ENCODE data around the gene EHD1.

EHD1 gene

GRCh38 chr11:64874308-64875240, 3.8 kb downstream of the EHD1 start:
- TF ChIP-seq EZH2phosphoT487 (IDR thresholded peaks at IDR 0.05; ENCODE audit: borderline replicate concordance, low read length) (no peak), CTCF (IDR thresholded peaks at IDR 0.05; ENCODE audit: low read depth, low read length, poor library complexity, severe bottlenecking) (no peak)
- H3K27ac ChIP-seq (ENCODE audit: low read depth, low read length): peak overlapping the region; percentile 82
- H3K4me2 ChIP-seq (ENCODE audit: low read length): peak overlapping the region; percentile 100
- peaks cover 79% of the 10 kb centered on the region for H3K4me1 ChIP-seq (ENCODE audit: control insufficient read depth, low read length)
- peaks cover 95% of the 10 kb centered on the region for H3K79me2 ChIP-seq (ENCODE audit: control insufficient read depth, low read length)
- peaks cover 4% of the 10 kb centered on the region; the same call in 1 of the 2 replicates for H3F3A ChIP-seq (ENCODE audit: control insufficient read depth, insufficient read depth)
- H3K27me3 ChIP-seq (ENCODE audit: control insufficient read depth, low read length): no peaks in the 10 kb centered on the region
- H3K9me2 ChIP-seq (replicated peaks; ENCODE audit: control insufficient read depth, low read length): no peaks in the 10 kb centered on the region
- peak overlapping the region; percentile 95 for H3K4me3 ChIP-seq (ENCODE audit: low read length)
- H4K20me1 ChIP-seq (ENCODE audit: control insufficient read depth, insufficient read depth, low read depth, low read length): peaks cover 18% of the 10 kb centered on the region; the same call in 1 of the 2 replicates
- peaks cover 85% of the 10 kb centered on the region for H3K36me3 ChIP-seq (ENCODE audit: control insufficient read depth, low read length)
- H3K9me3 ChIP-seq (ENCODE audit: control insufficient read depth, insufficient read depth, low read length): no peaks in the 10 kb centered on the region

DNA sequence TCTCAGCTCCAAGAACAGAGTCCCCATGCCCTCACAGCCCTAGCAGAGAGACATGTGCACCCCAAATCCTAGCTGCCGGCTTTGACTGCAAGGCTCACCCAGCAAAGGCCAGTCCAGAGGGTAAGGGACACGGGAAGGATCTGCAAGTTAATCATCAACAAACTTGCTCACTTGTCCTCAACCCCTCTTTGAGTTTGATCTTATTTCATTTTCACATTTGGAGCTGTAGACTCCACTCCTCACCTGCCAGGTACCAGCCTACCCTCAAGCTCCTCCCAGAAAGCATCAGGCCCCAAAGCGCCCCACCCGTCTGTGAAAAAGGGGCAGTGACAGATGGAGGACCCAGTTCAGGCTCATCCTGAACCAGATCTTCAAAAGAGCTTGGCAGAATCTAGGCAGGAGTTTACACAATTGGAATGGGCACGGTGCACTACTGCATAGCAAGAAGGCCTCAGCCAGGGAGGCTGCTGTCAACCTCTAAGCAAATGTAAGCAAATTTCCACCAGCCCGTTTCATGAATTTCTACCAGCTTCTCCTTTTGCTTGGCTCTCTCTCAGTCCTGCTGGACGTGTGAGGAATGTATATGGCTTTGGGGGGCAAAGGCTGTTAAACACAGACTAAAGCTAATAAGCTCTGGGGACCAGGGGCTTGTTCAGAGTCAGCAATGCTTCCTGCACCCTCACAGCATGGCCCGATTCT, 5.5 kb downstream of the EHD1 start:
- Histone ChIP-seq H3F3A (ENCODE audit: control insufficient read depth, insufficient read depth) (peaks cover 13% of the 10 kb centered on the region), H4K20me1 (ENCODE audit: control insufficient read depth, insufficient read depth, low read depth, low read length) (peaks cover 18% of the 10 kb centered on the region; the same call in 1 of the 2 replicates), H3K4me3 (ENCODE audit: low read length) (peak overlapping the region; percentile 65), H3K4me2 (ENCODE audit: low read length) (peak overlapping the region; percentile 84), H3K9me2 (replicated peaks; ENCODE audit: control insufficient read depth, low read length) (no peaks in the 10 kb centered on the region), H3K4me1 (ENCODE audit: control insufficient read depth, low read length) (peaks cover 89% of the 10 kb centered on the region), H3K27ac (ENCODE audit: low read depth, low read length) (peak overlapping the region; percentile 96), H3K79me2 (ENCODE audit: control insufficient read depth, low read length) (peaks cover 99% of the 10 kb centered on the region), H3K27me3 (ENCODE audit: control insufficient read depth, low read length) (no peaks in the 10 kb centered on the region), H3K9me3 (ENCODE audit: control insufficient read depth, insufficient read depth, low read length) (no peaks in the 10 kb centered on the region), H3K36me3 (ENCODE audit: control insufficient read depth, low read length) (peaks cover 95% of the 10 kb centered on the region)
- TF ChIP-seq CTCF (IDR thresholded peaks at IDR 0.05; ENCODE audit: low read depth, low read length, poor library complexity, severe bottlenecking): no peak
- TF ChIP-seq EZH2phosphoT487 (IDR thresholded peaks at IDR 0.05; ENCODE audit: borderline replicate concordance, low read length): no peak

DNA sequence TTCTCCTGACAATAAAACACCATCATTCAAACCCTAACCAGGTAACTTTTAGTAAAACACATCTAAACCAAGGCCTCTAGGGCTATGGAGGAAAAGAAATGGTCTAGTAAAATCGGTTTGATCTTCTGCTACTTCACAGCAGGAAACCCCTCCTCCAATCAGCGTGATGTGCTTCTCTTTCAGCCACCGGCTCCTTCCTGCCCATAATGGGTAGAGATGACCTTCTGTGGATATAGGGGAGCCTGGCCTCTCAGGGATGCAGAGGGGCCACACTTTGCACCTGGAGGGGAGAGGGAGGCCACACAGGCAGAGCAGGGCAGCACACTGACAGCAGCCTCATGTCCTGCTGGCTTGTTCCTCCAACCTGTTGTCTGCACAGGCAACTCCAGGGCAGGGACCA, 6.9 kb downstream of the EHD1 start:
- Histone ChIP-seq H3K36me3 (ENCODE audit: control insufficient read depth, low read length) (peaks cover 91% of the 10 kb centered on the region), H3K79me2 (ENCODE audit: control insufficient read depth, low read length) (peaks cover 99% of the 10 kb centered on the region), H3K9me3 (ENCODE audit: control insufficient read depth, insufficient read depth, low read length) (no peaks in the 10 kb centered on the region), H4K20me1 (ENCODE audit: control insufficient read depth, insufficient read depth, low read depth, low read length) (0 out of 2 replicates have a peak, but pooled peaks cover 6% of the 10 kb centered on the region), H3K4me1 (ENCODE audit: control insufficient read depth, low read length) (peaks cover 100% of the 10 kb centered on the region), H3K9me2 (replicated peaks; ENCODE audit: control insufficient read depth, low read length) (no peaks in the 10 kb centered on the region), H3F3A (ENCODE audit: control insufficient read depth, insufficient read depth) (peaks cover 22% of the 10 kb centered on the region), H3K27me3 (ENCODE audit: control insufficient read depth, low read length) (no peaks in the 10 kb centered on the region), H3K4me3 (ENCODE audit: low read length) (peak overlapping the region; percentile 65), H3K4me2 (ENCODE audit: low read length) (peak overlapping the region; percentile 84), H3K27ac (ENCODE audit: low read depth, low read length) (peak overlapping the region; percentile 96)
- TF ChIP-seq EZH2phosphoT487 (IDR thresholded peaks at IDR 0.05; ENCODE audit: borderline replicate concordance, low read length) (no peak), CTCF (IDR thresholded peaks at IDR 0.05; ENCODE audit: low read depth, low read length, poor library complexity, severe bottlenecking) (no peak)
